Heart right ventricle (tissue), 16 donors: ENCODE results near the gene PYGO1. TPM values are rescaled to one million over a fixed set of nuclear protein-coding genes. Genes with fewer than 3 reads are reported as not detected.
A peak's percentile ranks its signal among the peaks of the same experiment; 100 is the strongest.

Source experiments
- ATAC-seq, 8 donors: fragments of 200-7000 bp; cut with Tn5 transposase; one replicate each; pipeline ENCODE4 v1.9.1; 2020; ENCODE audit warnings: mild to moderate bottlenecking in 8 of 8, moderate library complexity in 8 of 8, moderate number of reproducible peaks in 1 of 8
- DNase-seq, 2 donors: peaks; one replicate each; pipeline ENCODE4 v3.0.0-alpha.2; 2020
- H3K27ac ChIP-seq, 10 donors: fragments of 200-600 bp; sonication (generic) in 2 of 10; one replicate each; pipeline versions ENCODE4 v1.5.0 to v1.8.0; 2020 to 2022; ENCODE audit warnings: mild to moderate bottlenecking in 3 of 10
- H3K27me3 ChIP-seq, 7 donors: fragments of 200-600 bp; one replicate each; pipeline ENCODE4 v1.8.0; 2021 to 2022; ENCODE audit warnings: mild to moderate bottlenecking in 2 of 7
- H3K36me3 ChIP-seq, 9 donors: fragments of 200-600 bp; sonication (generic) in 1 of 9; one replicate each; pipeline versions ENCODE4 v1.5.0 to v1.8.0; 2020 to 2022; ENCODE audit warnings: mild to moderate bottlenecking in 2 of 9
- H3K4me1 ChIP-seq, 9 donors: fragments of 200-600 bp; sonication (generic) in 1 of 9; one replicate each; pipeline versions ENCODE4 v1.5.0 to v1.8.0; 2020 to 2022; ENCODE audit warnings: mild to moderate bottlenecking in 4 of 9
- H3K4me3 ChIP-seq, 10 donors: fragments of 200-600 bp; sonication (generic) in 2 of 10; one replicate each; pipeline versions ENCODE4 v1.5.0 to v1.8.0; 2020 to 2022; ENCODE audit warnings: mild to moderate bottlenecking in 7 of 10, moderate library complexity in 2 of 10
- H3K9me3 ChIP-seq, 11 donors: fragments of 200-600 bp in 10 of 11; sonication (generic) in 2 of 11; one replicate each; pipeline versions ENCODE4 v1.5.0 to v1.8.0; 2013 to 2022; ENCODE audit warnings: mild to moderate bottlenecking in 2 of 11, control low read depth in 1 of 11, moderate library complexity in 1 of 11
- WGBS, 2 donors: extraction: QIAGEN DNeasy Blood & Tissue Kit; methylation state at CpG; one replicate each; pipeline ENCODE4 v1.1.7; 2013; ENCODE audit warnings: inconsistent platforms in 1 of 2; 5-methylcytosine and 5-hydroxymethylcytosine counted together
- intact Hi-C, 10 donors: fragments of 100-400 bp; cut with DNase I; formaldehyde crosslinking; loops; one replicate each; pipeline versions ENCODE4 v1.11.1 to v1.14.2; 2022
- polyA plus RNA-seq, 2 donors: library from polyadenylated mRNA; stranded (reverse); fragments of 200-250 nt; gene quantifications; one replicate each; pipeline ENCODE4 v1.2.3, GENCODE V29; 2013
- total RNA-seq, 10 donors: library from RNA; stranded (reverse); fragmentation: NEBNext Ultra II Directional in 3 of 10; extraction: Animal tissue kit (Norgen Biotek cat#: 25700) in 3 of 10; gene quantifications; one replicate each; pipeline versions ENCODE4 v1.2.1 to v1.2.4, GENCODE V29; 2021 to 2023
- TF ChIP-seq, protein P1 (sequence below), 9 donors: fragments of 200-600 bp; sonication (generic) in 2 of 9; IDR thresholded peaks; one replicate each; pipeline versions ENCODE4 v1.5.0 to v1.8.0; 2021 to 2022; ENCODE audit warnings: antibody characterized with exemption in 9 of 9, mild to moderate bottlenecking in 5 of 9, moderate library complexity in 1 of 9
- donor health status: Arrhythmogenic right ventricular cardiomyopathy.
- donor health status: ischemic (EF 13 %, LVEDD 7.1; RV severe dilation, severe dysfunction).
- donor health status: healthy with polysubstance abuse.
- donor health status: DM: no; HTN: yes; CAD: no.
- donor health status: DM: no; HTN: no; CAD: no.
- donor health status: ischemic (EF 25% LVEDD 6.9; RV normal size, moderate dysfunction).
- donor health status: ischemic (EF 25% LVEDD 5.7; RV mildly dilated, moderate dysfunction).
- donor health status: healthy.
- donor health status: DM: yes; HTN: yes; CAD: no.
- donor health status: Ischemic cardiomyopathy.
- donor health status: ischemic (EF 35%, LVEDD 5.7; RV mildly dilated, moderate dysfunction).
- donor health status: nonischemic (EF 11% LVEDD 7.7; RV severe dilation, severe dysfunction).
- donor health status: DM: yes; HTN: yes; CAD: no.
- donor health status: PGD.
- donor health status: ischemic (EF 29% LVEDD 5.4; RV normal size, mild dysfunction).
- donor health status: nonischemic (EF 23%, LVEDD 6.1; RV moderate dilation, normal function).

Gene PYGO1
- total and polyA plus RNA-seq, 12 donors: 0.81 to 9.5 (median 4.2) TPM

DNA sequence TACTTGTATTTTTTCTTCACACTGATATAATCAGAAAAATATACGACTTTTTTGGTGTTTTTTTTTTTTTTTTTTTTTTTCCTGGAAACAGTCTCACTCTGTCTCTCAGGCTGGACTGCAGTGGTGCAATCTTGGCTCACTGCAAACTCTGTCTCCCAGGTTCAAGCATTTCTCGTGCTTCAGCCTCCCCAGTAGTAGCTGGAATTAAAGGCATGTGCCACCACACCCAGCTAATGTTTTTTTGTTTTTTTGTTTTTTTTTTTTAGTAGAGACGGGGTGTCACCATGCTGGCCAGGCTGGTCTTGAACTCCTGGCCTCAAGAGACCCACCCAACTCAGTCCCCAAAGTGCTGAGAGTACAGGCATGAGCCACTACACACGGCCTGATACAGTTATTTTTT is 59.3 kb downstream of the PYGO1 start:
- TF ChIP-seq, protein P1, sequence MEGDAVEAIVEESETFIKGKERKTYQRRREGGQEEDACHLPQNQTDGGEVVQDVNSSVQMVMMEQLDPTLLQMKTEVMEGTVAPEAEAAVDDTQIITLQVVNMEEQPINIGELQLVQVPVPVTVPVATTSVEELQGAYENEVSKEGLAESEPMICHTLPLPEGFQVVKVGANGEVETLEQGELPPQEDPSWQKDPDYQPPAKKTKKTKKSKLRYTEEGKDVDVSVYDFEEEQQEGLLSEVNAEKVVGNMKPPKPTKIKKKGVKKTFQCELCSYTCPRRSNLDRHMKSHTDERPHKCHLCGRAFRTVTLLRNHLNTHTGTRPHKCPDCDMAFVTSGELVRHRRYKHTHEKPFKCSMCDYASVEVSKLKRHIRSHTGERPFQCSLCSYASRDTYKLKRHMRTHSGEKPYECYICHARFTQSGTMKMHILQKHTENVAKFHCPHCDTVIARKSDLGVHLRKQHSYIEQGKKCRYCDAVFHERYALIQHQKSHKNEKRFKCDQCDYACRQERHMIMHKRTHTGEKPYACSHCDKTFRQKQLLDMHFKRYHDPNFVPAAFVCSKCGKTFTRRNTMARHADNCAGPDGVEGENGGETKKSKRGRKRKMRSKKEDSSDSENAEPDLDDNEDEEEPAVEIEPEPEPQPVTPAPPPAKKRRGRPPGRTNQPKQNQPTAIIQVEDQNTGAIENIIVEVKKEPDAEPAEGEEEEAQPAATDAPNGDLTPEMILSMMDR (IDR thresholded peaks at IDR 0.05): no peak
- DNase-seq: no peak
- H3K36me3 ChIP-seq: no peaks in the 10 kb centered on the region
- no peaks in the 10 kb centered on the region for H3K9me3 ChIP-seq
- intact Hi-C loops: loop anchor here in 8 of 10 donors (5.0 to 10.0 kb wide), 3 partner anchors 53 to 116 kb away; no protein-coding TSS in a partner anchor
- no peak overlapping the region for H3K4me3 ChIP-seq
- WGBS, 2 donors: 57 to 71% methylated on average over 4 of the region's 4 CpGs
- H3K4me1 ChIP-seq: no peaks in the 10 kb centered on the region
- peaks cover 0 to 14% (median 3%) of the 10 kb centered on the region in 7 donors for H3K27me3 ChIP-seq
- no peak for ATAC-seq
- H3K27ac ChIP-seq: no peak overlapping the region

DNA sequence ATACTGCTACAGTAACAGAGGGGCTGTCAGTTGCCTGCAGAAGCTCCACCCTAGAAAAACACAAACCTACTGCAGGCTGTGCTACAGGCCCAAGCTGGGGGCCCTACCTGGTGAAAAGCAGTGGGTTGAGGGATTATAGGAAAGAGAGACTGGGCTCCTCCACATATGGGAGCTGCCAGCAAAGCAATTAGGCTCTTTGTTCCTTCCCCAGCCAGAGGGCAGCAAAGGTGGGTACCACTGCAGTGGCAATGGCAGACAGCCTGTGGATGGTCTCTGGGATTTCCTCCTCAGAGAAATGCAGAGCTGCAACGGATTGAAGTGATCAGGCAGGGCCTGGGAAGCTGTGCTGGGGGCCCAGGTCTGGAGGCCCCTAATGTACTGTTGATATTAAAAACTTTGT is 61.0 kb downstream of the PYGO1 start:
- Histone ChIP-seq H3K9me3 (peaks cover 0 to 3% (median 0%) of the 10 kb centered on the region in 11 donors), H3K4me3 (no peak overlapping the region), H3K4me1 (no peaks in the 10 kb centered on the region), H3K27ac (no peak overlapping the region), H3K27me3 (peaks cover 0 to 14% (median 3%) of the 10 kb centered on the region in 7 donors), H3K36me3 (no peaks in the 10 kb centered on the region)
- intact Hi-C loops: loop anchor here in 8 of 10 donors (5.0 to 10.0 kb wide), 3 partner anchors 55 to 118 kb away; no protein-coding TSS in a partner anchor
- TF ChIP-seq, protein P1 (IDR thresholded peaks at IDR 0.05): no peak
- WGBS, 2 donors: 70 to 77% methylated on average over 1 of the region's 1 CpG
- DNase-seq (no peak), ATAC-seq (no peak)

DNA sequence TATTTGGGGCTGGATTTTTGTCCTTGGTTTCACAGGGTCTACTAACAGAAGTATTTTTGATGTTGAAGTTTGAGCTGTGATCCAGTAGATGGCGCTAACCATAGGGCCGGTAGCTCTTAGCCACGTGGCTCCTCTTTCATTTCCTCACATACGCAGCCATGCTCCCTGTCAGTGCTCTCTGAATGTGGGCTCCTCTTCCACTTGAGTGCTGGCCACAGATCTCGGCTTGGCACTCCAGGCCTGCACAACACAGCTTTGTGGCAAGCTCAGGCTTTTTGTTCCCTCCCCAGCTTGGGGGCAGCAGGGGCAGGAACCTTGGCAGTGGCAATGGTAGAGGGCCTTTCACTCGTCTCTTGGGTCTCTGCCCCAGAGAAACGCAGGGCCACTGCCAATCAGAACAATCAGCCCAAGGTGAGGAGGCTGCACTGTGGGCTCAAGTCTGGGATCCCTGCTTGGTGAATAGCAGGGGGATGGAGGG is 61.5 kb downstream of the PYGO1 start:
- ATAC-seq (peak in 4 of 8 donors; percentile 17 to 66 (median 26)), DNase-seq (no peak)
- 32 to 34% methylated on average over 7 of the region's 7 CpGs for WGBS, 2 donors
- TF ChIP-seq, protein P1 (IDR thresholded peaks at IDR 0.05): peak in 8 of 9 donors; percentile 25 to 64 (median 55)
- peaks cover 0 to 5% (median 0%) of the 10 kb centered on the region in 11 donors for H3K9me3 ChIP-seq
- no peak overlapping the region for H3K27ac ChIP-seq
- intact Hi-C loops: loop anchor here in 8 of 10 donors (5.0 to 10.0 kb wide), 3 partner anchors 56 to 118 kb away; no protein-coding TSS in a partner anchor
- no peak overlapping the region for H3K4me3 ChIP-seq
- peaks cover 0 to 14% (median 3%) of the 10 kb centered on the region in 7 donors for H3K27me3 ChIP-seq
- H3K4me1 ChIP-seq: no peaks in the 10 kb centered on the region
- H3K36me3 ChIP-seq: no peaks in the 10 kb centered on the region

DNA sequence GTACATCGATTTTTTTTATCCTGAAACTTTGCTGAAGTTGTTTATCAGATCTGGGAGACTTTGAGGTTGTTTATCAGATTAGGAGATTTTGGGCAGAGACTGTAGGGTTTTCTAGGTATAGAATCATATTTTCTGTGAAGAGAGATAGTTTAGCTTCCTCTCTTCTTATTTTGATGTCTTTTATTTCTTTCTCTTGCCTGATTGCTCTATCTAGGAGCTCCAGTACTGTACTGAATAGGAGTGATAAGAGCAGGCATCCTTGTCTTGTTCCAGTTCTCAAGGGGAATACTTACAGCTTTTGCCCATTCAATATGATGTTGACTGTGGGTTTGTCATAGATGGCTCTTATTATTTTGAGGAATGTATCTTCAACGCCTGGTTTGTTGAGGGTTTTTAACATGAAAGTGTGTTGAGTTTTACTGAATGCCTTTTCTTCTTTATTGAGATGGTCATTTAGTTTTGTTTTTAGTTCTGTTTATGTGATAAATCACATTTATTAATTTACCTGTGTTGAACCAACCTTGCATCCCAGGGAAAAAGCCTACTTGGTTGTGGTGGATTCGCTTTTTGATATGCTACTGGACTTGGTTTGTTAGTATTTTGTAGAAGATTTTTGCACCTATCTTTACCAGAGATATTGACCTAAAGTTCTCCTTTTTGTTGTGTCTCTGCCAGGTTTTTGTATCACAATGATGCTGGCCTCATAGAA is 65.2 kb downstream of the PYGO1 start:
- WGBS, 2 donors: 75 to 93% methylated on average over 3 of the region's 3 CpGs
- DNase-seq (no peak), ATAC-seq (no peak)
- no peak overlapping the region for H3K4me3 ChIP-seq
- no peaks in the 10 kb centered on the region for H3K4me1 ChIP-seq
- no peaks in the 10 kb centered on the region for H3K36me3 ChIP-seq
- no peak overlapping the region for H3K27ac ChIP-seq
- TF ChIP-seq, protein P1 (IDR thresholded peaks at IDR 0.05): no peak
- H3K27me3 ChIP-seq: peaks cover 0 to 14% (median 3%) of the 10 kb centered on the region in 7 donors
- H3K9me3 ChIP-seq: peaks cover 0 to 7% (median 0%) of the 10 kb centered on the region in 11 donors
- intact Hi-C loops: loop anchor here in 2 of 10 donors (10.0 kb wide), 1 partner anchor 122 kb away; no protein-coding TSS in a partner anchor
